Esophagus squamous epithelium (tissue), 5 donors: ENCODE measurements around the gene STT3B. TPM values are rescaled to one million over a fixed set of nuclear protein-coding genes. Genes with fewer than 3 reads are reported as not detected.

ENCODE experiments used
- DNase-seq: peaks from one replicate; lab custom pipeline; 2025; lab: John Stamatoyannopoulos, UW
- H3K27ac ChIP-seq, 4 donors: fragments of 200-600 bp; sonication (generic); one replicate each; pipeline ENCODE4 v1.5.1; 2016 to 2019; ENCODE audit warnings: mild to moderate bottlenecking in 1 of 4
- H3K27me3 ChIP-seq, 4 donors: fragments of 200-600 bp; sonication (generic); 1 replicate in 3 of 4; 2 replicates in 1 of 4; pipeline versions ENCODE4 v1.5.1 to v1.6.0; 2017 to 2021; ENCODE audit warnings: antibody characterized with exemption in 1 of 4
- H3K36me3 ChIP-seq, 3 donors: fragments of 200-600 bp; sonication (generic); one replicate each; pipeline ENCODE4 v1.5.1; 2016 to 2019
- H3K4me1 ChIP-seq, 3 donors: fragments of 200-600 bp; sonication (generic); one replicate each; pipeline ENCODE4 v1.5.1; 2017 to 2019
- H3K4me3 ChIP-seq, 4 donors: fragments of 200-600 bp; sonication (generic); 1 replicate in 3 of 4; 2 replicates in 1 of 4; pipeline ENCODE4 v1.5.1; 2016 to 2019; ENCODE audit warnings: mild to moderate bottlenecking in 2 of 4, moderate library complexity in 1 of 4
- H3K9me3 ChIP-seq, 3 donors: fragments of 200-600 bp; sonication (generic); one replicate each; pipeline ENCODE4 v1.5.1; 2016 to 2019
- POLR2A ChIP-seq, 4 donors: fragments of 450-650 bp; IDR thresholded peaks; one replicate each; pipeline ENCODE4 v1.6.1; 2017; ENCODE audit warnings: antibody characterized with exemption in 4 of 4, mild to moderate bottlenecking in 4 of 4, moderate library complexity in 3 of 4
- WGBS, 2 donors: methylation state at CpG; one replicate each; pipeline ENCODE4 v1.1.5; 2018; 5-methylcytosine and 5-hydroxymethylcytosine counted together
- intact Hi-C: fragments of 100-400 bp; cut with DNase I; formaldehyde crosslinking; loops from one replicate; pipeline ENCODE4 v1.15.0; 2022
- total RNA-seq, 4 donors: library from RNA; depleted of rRNA; stranded (reverse); fragments of >200 nt; gene quantifications; one replicate each; pipeline ENCODE4 v1.1.0, GENCODE V29; 2016
- TF ChIP-seq, protein P1 (sequence below), 6 experiments: fragments of 450-650 bp in 4 of 6; fragments of 200-600 bp in 2 of 6; sonication (generic) in 2 of 6; IDR thresholded peaks; one replicate each; pipeline ENCODE4 v1.5.1; 2016 to 2019; ENCODE audit warnings: antibody characterized with exemption in 6 of 6, mild to moderate bottlenecking in 4 of 6, moderate library complexity in 4 of 6
- donor health status: DM: yes; HTN: yes; CAD: no.

STT3B gene
- total RNA-seq, 4 donors from 2014 or later: 82.1 to 123 (median 93.5) TPM

- whole genome bisulfite sequencing, 2 donors: 79 to 82% methylated on average over 8 of the region's 8 CpGs
- intact Hi-C loops: no loop called here
- DNase-seq: no peak
- Histone ChIP-seq H3K36me3 (peaks cover 0 to 5% (median 4%) of the 10 kb centered on the region in 3 donors), H3K4me3 (no peak overlapping the region), H3K27ac (no peak overlapping the region), H3K9me3 (no peaks in the 10 kb centered on the region), H3K27me3 (no peaks in the 10 kb centered on the region), H3K4me1 (peaks cover 0 to 13% (median 4%) of the 10 kb centered on the region in 3 donors)
- TF ChIP-seq, protein P1, sequence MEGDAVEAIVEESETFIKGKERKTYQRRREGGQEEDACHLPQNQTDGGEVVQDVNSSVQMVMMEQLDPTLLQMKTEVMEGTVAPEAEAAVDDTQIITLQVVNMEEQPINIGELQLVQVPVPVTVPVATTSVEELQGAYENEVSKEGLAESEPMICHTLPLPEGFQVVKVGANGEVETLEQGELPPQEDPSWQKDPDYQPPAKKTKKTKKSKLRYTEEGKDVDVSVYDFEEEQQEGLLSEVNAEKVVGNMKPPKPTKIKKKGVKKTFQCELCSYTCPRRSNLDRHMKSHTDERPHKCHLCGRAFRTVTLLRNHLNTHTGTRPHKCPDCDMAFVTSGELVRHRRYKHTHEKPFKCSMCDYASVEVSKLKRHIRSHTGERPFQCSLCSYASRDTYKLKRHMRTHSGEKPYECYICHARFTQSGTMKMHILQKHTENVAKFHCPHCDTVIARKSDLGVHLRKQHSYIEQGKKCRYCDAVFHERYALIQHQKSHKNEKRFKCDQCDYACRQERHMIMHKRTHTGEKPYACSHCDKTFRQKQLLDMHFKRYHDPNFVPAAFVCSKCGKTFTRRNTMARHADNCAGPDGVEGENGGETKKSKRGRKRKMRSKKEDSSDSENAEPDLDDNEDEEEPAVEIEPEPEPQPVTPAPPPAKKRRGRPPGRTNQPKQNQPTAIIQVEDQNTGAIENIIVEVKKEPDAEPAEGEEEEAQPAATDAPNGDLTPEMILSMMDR (IDR thresholded peaks at IDR 0.05): no peak
- TF ChIP-seq POLR2A (IDR thresholded peaks at IDR 0.05): no peak
These were observed 143.8 kb downstream of the STT3B start for GRCh38 chr3:31676556-31676955.

DNA sequence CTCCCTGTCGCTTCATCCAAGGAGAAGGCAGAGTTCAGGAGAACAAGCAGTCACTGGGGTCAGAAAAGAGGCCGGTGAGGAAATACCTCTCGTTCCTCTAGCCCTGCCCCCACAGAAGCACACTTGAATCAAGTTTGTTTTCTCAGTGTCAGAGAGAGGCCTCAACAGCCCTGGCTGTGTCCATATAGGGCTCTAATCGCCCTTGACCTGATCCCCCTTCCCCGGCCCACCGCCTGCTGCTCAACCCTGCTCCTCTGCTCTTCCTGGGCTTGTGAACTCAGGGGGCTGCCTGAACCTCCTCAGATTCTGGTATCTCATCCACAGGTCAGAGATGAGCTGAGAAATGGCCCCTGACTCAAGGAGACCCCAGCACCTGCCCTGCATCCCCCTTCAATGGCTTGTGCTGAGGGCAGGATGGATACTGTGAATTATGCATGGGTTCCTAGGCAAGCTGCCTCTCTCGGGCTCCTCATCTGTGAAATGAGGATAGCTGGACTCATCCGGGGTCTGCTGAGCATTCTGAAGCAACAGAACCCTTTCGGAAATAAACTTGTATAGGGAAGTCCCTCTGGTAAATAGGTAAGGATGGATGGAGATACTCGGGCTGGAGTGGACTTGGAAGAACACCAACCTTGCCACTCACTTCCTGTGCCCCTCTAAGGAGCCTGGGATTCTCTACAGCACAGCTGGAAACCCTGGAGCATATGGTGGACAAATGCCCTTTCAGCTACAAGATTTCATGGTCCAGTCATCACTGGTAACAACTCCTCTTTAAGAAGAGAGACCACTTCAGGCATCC, 147.5 kb downstream of the STT3B start:
- 91 to 93% methylated on average over 6 to 8 of the region's 10 CpGs for WGBS, 2 donors
- intact Hi-C loops: no loop called here
- no peaks in the 10 kb centered on the region for H3K9me3 ChIP-seq

More for the DNA sequence above, 147.5 kb downstream of the STT3B start:
- Histone ChIP-seq H3K27me3 (no peaks in the 10 kb centered on the region), H3K27ac (no peak overlapping the region), H3K4me1 (peaks cover 0 to 27% (median 4%) of the 10 kb centered on the region in 3 donors), H3K4me3 (no peak overlapping the region), H3K36me3 (peaks cover 0 to 28% (median 4%) of the 10 kb centered on the region in 3 donors)
- DNase-seq: no peak
- TF ChIP-seq, protein P1 (IDR thresholded peaks at IDR 0.05): no peak
